Measurements from ENCODE around the gene THADA.
"Not testable (repeated sequence)": the region's sequence is repeated elsewhere in the genome, so short reads cannot be mapped to it uniquely, and the experiment has no call there.

THADA gene

DNA sequence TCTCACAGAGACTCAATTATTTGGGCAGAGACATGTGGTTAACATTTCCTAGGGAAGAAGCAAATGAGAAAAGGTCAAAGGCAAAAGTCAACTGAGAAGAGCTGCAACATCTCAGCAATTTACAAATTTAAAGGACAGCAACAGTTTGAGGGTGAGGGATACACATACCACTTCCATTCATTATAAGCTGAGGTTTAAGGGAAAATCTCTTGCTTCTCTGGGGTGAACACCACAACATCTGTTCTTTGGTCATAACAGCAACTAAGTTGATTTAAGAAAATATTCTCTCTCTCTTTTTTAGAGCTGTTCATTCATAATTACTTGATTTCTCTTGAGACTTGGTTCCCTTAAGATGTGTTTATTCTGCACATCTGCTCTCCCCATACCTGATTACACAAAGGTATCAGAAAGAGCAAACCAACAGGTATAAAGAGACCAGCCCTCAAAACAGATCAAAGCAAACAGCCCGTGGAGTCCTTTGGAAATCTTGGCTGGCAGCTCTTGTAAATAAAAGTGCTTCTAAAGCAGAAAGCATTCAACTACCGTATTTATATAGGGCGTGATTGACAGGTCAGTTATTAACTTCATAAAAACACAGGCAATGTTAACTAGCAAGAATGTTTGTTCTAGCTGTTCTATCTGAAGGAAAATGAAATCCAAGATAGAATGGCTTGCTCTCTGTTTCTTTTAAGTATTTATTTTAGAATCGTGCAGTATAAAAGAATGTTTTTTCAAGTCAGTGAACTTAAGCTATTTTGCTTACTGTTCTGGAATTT is 132.8 kb downstream of the THADA start:
- FAIRE-seq: no peak

DNA sequence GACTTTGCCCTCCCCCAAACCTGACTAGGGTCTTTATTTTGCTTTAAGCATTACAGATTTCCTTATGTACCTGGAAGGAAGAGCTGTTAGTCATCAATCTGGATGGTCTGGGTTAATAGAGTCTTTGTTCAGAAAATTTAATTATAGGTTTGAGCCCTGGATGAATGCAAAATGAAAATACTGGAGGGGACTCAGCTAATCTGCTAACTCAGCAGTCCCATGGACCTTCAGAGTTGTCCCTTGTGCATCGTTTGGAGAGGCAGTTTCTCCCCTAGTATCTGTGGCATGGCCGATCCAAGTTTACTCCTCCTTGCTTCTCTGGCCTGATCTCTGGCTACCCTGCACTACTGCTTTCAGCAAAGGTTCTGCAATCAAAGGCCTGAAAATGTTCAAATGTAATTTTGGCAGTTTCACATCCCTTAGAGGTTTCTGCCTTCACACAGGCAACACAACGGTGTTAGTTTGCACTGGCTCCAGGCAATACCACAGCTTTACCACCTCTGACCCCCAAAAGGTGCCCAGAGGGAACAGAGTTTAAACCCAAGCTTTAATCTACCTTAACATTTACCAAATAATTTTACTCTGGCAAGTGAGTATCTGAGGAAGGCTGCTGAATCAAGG is 134.3 kb downstream of the THADA start:
- no peak for FAIRE-seq

DNA sequence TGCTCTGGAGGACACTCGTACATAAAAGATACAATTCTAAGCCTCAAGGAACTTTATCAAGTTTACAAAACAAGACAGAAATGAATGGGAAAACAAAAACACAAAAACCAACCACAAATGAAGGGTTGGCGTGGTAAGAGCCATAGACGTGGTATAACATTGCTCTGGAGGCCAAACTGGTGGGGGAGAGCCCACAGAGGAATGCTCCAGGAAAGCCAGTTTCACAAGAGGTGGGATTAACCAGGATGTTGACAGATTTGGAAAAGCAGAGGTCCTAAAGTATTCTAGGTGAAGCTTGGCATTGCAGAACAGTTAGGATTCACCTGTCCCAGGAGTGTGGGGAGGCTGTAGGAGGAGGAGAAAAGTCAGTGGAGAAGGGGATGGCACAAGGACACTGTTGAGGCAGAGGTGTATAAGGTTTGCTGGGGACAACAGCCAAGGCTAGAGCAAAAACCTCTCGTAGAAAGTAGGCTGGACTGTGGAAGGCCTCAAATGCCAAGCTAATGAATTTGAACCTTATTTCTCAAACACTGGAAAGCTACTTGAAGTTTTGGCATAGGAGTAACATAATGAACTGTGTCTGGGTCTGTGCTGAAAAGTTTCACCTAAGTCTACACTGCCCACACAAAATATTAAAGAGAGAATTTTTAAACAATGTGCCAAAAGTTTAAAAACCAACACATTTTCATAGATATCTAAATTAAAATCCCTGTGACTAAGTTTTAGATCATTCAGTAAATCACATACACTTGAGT is 135.1 kb downstream of the THADA start:
- no peak for FAIRE-seq

DNA sequence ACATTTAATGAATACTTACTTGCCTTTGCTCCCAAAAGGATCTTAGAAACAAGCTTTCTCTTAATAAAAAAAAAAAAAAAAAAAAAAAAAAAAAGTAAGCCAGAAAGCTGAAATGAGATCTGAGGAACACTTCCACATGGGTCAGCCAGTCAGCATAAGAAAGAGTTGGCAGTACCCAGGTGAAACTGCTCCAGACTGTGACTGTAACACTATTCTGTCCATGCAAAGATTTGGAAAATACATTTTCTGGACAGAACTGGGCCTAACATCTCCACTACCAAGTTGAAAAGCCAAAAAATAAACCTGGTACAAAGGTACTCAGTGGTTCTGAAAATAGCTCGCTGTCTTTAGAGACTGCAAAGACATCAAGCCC is 135.7 kb downstream of the THADA start:
- FAIRE-seq: no peak

DNA sequence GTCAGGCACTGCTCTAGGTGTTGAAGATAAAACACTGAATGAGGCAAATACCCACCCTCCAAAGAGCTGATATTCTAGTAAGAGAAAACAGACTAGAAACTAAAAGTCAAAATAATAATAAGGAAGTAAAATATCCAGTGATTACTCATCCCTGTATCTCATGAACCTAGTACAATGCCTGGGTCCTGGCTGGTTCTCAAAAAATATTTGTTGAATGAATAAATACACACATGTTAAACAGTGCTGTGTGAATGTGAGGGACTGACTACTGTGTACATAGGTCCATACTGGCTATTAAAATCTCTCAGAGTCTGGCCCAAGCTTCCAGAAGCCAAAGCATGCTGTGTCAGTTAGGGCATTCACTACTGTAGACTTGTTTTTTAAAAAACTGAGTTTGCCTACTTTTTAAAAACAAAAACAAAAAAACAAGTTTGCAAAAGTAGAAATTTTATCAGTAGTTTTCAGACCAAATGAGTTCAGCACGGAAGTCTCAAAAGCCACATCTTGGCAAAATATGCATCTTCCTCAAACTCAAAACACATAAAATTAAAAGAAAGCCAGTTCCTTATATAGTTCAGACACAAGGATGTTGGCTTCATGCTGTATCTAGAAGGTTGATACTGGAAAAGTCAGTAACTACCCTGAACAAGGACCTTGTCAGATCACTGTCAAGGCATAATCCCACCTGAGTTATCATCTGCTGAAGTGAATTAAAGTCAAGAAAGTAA is 136.2 kb downstream of the THADA start:
- no peak for FAIRE-seq

DNA sequence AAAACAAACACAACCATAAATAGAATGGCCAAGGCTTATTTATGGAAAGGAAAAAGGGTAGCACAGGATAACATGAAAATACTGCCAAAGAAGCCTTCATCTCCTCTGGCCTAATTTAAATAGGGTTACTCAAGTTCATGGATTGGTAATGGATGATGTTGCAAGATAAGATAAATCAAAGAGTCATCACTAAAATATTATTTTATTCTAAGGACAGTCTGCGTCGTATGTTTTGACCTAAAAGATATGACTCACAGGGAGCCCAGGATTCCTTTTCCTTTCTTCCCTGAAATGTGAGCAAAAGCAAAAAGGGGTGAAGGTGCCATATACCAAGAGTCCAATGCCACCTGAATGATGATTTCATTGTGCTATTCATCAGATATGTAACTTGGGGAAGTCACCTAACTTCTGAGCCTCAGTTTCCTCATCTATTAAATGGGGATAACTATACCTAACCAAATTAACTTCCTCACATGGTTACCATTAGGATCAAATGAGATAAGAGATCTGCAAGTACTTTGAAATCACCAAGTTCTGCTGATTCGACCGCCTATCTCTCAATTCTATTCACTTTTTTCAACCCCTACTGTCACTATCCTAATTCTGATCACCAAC is 137.7 kb downstream of the THADA start:
- no peak for FAIRE-seq

DNA sequence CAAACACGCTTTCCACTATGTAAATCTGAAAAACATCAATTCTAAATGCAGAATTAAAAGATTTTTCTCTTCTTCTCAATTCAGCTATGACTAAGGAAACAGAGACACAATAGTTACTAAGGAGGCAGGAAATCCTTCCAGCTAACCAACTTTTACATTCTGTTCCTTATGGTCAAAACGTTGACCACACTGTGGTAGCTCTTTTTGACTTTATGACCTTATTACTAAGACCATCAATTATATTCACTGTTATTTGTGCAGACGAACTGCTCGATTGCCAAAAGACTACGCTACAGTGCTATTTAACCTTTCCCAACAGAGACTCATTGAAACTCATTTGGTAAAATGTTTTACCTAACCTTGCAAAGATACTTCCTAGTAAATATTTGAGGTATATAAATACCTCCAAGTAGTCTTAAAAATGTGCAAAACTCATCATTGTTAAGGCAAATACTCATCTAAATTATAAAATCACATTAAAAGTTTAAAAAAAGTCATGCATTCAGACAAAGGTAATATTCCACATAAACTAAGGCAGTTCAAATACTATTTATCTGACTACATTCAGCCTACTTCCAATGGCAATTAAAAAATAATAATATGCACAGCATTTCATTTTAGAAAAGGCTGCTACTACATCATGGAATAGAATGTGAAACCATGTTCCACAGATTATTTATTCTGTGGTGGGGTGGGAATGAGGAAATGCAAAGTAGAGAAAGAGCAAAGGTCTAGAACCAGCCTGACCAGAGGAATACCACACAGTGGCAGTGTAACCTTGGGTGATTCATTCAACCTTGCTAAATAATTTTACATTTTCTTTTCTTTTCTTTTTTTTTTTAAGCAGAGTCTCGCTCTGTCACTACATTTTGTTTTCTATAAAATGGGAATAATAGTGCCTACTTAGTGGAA is 139.9 kb downstream of the THADA start:
- no peak for FAIRE-seq

DNA sequence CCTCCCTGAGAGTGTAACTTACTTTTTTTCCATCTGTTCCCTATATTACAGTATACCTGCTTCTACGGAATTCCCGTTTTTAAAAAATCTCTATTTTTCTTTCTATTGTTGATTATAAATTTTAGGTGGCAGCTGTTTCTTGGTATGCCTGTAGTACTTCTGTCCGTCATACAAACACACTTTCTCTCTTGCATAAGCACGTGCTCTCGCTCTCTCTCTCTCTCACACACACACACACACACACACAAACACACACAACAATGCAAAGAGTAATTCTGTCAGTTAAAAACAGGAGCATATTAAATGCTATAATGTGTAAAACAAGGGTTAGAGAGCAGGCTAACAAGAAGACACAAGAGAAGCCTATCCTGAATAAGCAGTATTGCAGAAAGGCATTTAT is 140.5 kb downstream of the THADA start:
- no peak for FAIRE-seq

DNA sequence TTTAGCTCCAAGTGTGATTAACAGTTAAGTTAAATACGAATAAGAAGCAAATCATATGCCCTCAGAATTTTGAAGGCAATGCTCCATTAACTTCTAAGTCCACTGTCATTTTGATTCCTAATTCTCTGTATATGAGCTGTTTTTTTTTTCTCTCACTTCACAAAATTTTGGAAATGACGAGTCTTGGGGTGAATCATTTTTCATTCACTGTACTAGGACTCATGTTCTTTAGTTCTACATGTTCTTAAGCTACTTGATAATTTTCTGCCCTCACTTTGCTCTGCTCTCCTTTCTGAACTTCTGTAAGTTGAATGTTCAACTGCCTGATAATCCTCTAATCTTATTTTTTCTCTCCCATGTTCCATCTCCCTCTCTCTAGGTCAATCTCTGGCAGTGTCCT is 141.0 kb downstream of the THADA start:
- FAIRE-seq: no peak

DNA sequence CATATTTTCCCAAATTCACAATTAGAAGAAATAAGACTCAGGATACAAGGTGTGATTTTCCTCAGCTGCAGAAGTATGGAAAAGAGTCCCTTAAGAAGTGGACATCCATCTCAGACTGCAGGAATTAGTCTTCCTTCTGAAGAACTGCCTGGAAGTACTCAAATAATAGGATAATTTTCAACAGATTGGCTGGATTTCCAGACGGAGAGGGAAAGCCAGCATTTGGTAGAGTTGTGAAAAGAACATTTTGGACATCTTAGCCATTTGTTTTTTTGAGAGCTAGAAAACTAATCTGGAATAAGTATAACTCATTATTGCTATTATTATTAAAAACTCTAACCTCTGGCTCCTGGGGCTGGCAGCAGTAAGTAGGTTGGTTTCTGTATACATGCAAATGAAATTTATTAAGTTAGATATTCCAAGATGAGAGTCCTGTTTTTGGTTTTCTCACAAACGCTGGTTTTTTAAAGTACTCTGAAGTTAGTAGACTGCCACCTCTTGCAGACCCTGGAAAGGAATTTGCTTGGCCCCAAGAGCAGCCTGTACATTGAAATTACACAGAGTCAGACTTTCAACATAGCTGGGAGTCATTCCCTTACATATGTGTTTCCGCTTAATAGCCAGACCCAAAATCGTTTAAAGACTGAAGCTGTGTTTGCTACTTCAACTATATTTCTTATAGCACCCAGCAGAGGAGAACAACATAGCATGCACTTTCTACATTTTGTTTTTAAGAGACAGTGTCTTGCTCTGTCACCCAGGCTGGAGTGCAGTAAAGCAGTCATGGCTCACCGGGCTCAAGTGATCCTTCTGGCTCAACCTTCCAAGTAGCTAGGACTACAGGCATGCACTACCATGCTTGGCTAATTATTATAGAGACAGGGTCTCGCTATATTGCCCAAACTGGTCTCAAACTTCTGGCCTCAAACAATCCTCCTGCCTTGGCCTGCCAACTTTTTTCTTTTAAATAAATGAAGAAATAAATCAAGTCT is 142.4 kb downstream of the THADA start:
- FAIRE-seq: no peak

DNA sequence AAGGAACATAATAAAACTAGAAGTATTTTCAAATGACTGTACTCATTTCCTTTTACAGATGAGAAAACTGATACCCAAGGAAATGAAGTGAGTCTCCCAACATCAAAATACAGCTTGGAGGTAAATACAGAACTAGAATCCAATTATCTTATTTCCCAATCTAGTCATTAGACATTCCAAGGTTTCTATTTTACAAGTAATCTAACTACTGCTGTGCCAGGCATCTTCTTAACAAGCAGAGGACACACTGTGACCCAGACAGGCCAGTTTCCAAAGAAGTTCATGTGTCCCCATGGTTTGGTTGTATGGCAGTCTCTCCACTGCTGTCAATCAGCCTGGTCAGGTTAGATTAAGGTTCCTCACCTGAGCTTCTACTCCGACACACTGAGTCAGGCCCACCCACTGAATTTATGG is 143.5 kb downstream of the THADA start:
- no peak for FAIRE-seq

DNA sequence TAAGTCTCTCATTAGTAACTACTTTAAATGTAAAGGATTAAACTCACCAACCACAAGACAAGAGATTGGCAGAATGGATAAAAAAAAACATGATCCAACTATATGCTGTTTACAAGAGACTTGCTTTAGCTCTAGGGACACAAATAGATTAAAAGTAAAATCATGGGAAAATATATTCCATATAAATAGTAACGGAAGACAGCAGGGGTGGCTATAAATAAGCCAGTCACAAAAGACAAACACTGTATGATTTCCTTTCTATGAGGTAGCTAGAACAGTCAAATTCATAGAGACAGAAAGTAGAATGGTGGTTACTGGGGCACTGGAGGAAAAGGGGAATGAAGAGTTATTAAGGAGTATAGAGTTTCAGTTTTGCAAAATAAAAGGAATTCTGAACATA is 145.2 kb downstream of the THADA start:
- no peak for FAIRE-seq

DNA sequence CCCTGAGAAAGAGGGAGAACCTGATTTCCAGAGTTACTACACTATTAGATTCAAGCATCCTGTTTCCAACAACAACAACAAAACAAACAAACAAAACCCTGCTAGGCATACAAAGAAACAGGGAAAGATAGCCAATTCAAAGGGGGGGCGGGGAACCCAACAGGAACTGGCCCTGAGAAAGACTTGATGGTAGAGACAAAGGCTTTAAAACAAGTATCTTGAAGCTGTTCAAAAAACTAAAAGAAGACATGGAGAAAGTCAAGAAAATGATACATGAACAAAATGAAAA is 147.1 kb downstream of the THADA start:
- no peak for FAIRE-seq

DNA sequence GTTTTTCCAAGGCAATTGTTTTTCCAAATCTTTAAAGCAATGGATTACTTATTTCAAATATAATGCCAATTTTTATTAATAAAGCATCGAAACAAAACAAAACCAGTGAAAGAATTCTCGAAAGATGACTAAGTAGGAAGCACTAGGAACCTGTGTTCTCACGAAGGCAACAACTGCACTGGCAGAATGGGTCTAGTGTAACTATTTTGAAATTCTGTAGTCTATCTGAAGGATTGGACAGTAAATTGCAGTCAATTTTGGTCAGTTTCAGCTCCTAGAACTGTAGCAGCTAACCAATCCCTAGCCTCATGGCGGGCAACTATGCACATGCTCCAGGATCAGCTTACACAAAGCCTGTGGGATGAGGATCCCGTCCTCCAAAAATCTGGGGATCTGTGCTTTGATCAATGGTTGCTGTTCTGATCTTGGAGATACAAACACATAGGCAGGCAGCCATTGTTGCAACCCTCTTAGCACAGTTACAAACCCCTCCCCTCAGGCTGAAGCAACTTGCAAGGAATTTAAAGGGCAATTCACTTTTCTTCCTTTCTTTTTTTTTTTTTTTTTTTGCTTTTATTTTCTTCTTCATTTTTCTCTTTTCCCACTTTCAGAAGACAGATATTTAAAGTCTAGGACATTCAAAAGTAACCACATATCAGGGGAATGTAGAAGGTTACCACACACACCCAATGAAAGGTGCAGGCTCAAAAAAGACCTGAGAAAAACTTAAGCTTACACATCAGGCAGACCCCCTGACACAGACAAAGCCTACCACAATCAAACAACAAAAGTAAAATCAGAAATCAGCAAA is 147.6 kb downstream of the THADA start:
- FAIRE-seq: no peak

DNA sequence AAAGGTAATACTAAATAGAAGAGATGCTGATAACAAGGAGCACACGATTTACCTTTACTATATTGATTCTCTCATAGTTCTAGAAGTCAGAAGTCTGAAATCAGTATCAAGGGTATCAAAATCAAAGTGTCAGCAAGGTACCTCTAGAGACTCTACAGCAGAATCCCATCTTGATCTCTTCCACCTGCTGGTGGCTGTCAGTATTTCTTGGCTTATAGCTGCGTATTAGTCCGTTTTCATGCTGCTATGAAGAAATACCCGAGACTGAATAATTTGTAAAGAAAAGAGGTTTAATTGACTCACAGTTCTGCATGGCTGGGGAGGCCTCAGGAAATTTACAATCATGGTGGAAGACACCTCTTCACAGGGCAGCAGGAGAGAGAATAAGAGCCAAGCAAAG is 149.1 kb downstream of the THADA start:
- not testable (repeated sequence) for FAIRE-seq

DNA sequence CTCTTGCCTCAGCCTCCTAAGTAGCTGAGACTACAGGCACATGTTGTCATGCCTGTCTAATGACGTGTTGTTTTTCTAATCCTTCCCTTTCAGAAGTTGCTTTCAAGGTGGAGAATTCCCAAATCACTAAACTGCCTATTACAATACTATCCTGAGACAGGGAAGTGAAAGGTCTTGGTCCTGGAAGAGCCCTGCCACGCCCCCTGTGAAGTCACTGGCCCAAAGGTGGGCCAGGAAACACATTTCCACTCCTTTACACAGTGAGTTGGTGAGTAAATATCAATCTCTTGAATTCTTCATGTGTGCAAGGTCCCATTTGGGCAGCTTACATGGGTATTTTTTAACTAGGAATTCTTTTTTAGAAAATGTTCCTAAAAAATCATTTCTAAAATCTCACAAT is 150.1 kb downstream of the THADA start:
- no peak for FAIRE-seq

DNA sequence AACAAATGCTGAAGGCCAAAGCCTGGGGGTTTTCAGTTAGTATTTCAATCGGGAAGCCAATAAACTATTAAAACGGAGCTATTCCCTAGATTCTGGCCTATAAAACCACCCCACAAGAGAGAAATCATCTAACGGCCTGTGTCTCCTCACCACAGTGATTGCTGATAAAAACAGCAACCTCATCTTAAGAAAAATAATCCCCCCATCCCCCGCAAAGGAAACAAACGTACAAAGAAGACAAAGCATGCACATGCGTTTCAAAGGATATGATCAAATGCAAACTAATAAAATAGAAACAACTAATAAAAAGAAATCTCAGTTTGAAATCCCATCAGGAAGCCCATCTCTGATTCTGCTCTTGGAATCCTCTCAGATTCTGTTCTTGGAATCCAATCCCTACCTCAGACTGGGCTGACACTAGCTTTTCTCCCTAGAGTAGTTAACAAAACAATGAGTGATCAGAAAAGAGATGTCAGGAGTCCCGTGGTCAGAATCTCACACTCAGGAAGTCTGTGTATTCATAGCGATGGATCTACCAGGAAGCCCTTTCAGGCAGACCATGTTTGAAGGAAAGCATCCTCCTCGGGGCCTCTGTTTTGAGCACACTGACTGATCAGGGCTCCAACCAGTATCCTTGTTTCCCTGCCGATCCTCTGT is 150.7 kb downstream of the THADA start:
- no peak for FAIRE-seq

DNA sequence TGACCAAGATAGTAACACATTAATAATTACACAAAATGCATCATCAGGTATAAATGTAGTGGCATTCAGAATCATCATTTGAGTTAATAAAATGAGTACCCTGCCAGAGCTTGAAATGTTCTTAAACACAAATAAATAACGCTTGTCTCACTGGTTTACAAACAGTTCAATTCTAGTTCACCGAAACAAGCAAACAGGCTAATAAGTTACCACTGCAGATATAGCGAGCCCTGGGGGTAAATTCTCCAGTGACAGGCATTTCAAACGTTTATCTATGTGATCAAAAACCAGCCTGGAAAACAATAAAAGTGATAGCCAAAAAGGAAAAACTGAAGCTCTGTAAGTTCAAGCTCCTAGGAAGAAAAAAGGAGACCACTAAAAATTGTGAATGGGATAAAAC is 152.6 kb downstream of the THADA start:
- no peak for FAIRE-seq

DNA sequence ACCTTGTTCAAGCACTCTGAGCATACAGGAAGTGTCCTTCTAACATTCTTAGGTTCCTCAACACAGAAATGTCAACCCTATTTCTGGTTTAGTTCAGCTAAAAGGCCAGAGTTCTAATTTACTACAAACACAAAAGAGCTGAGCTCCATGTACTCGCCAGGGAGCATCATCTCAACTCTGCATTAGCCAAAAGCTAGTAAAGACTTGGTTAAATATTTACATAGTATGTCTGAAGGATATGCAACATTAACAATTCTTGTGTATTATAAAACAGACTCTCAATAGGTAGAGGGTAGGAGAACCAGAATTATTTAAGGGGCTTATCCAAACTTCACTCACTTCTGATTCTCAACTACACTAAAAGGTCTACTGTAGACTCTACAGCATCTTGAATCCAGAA is 154.6 kb downstream of the THADA start:
- no peak for FAIRE-seq
